H1 (cell line): ENCODE results near the gene CGN. TPM values are rescaled to one million over a fixed set of nuclear protein-coding genes. Genes with fewer than 3 reads are reported as not detected.
A peak's percentile ranks its signal among the peaks of the same experiment; 100 is the strongest.

Experiments
- CTCF ChIA-PET: fragments of 300-600 bp; sonication (Branson Sonifier 250); formaldehyde crosslinking; loops from one replicate; lab custom pipeline; 2021; ENCODE audit not compliant: partially characterized antibody; lab: Charles Lee
- POLR2A ChIA-PET: fragments of 300-600 bp; sonication (Branson Sonifier 250); formaldehyde crosslinking; loops from one replicate; lab custom pipeline; 2021; ENCODE audit warnings: inconsistent platforms; ENCODE audit not compliant: partially characterized antibody; lab: Charles Lee
- DNase-seq, 2 experiments: peaks; one replicate each; pipeline versions ENCODE4 v3.0.0 to v3.0.0-alpha.2; 2010 to 2022; ENCODE audit warnings: low spot score in 2 of 2, low read depth in 1 of 2, mixed read lengths in 1 of 2
- FAIRE-seq: peaks from 2 replicates; lab custom pipeline; 2011; peaks lifted over from hg19 to GRCh38; lab: Jason Lieb, UNC
- H2AFZ ChIP-seq: 2 replicates; pipeline ENCODE4 v1.8.1; 2012; ENCODE audit warnings: low read length, inconsistent platforms
- H2AK5ac ChIP-seq: 2 replicates; pipeline ENCODE4 v1.6.1; 2013; ENCODE audit warnings: low read depth, low read length
- H2BK120ac ChIP-seq: replicated peaks from 2 replicates; pipeline ENCODE3; 2013; ENCODE audit warnings: low read depth, low read length, inconsistent platforms
- H2BK12ac ChIP-seq: 2 replicates; pipeline ENCODE4 v1.6.1; 2013; ENCODE audit warnings: low read depth, low read length
- H2BK15ac ChIP-seq: 2 replicates; pipeline ENCODE4 v1.6.1; 2013; ENCODE audit warnings: low read length
- H2BK20ac ChIP-seq: 2 replicates; pipeline ENCODE4 v1.6.1; 2013; ENCODE audit warnings: low read length
- H2BK5ac ChIP-seq: 2 replicates; pipeline ENCODE4 v1.6.1; 2013; ENCODE audit warnings: low read depth, low read length
- H3K14ac ChIP-seq: 2 replicates; pipeline ENCODE4 v1.6.1; 2013; ENCODE audit warnings: inconsistent platforms; ENCODE audit not compliant: insufficient read length
- H3K18ac ChIP-seq: 2 replicates; pipeline ENCODE4 v1.6.1; 2013; ENCODE audit warnings: low read length; ENCODE audit errors: extremely low read depth
- H3K23ac ChIP-seq: 2 replicates; pipeline ENCODE4 v1.6.1; 2013; ENCODE audit warnings: inconsistent platforms; ENCODE audit not compliant: insufficient read length
- H3K23me2 ChIP-seq: 2 replicates; pipeline ENCODE4 v1.6.1; 2013; ENCODE audit warnings: low read depth, low read length
- H3K27ac ChIP-seq: 2 replicates; pipeline ENCODE4 v1.6.1; 2011; ENCODE audit warnings: low read depth, low read length, inconsistent platforms
- H3K27me3 ChIP-seq, 4 experiments: replicated peaks in 1 of 4; 1 replicate in 1 of 4; 2 replicates in 3 of 4; pipeline versions ENCODE4 v1.6.1 to v1.8.1; 2011 to 2013; ENCODE audit warnings: low read length in 3 of 4, mild to moderate bottlenecking in 3 of 4, inconsistent platforms in 2 of 4, mixed read lengths in 2 of 4, moderate library complexity in 1 of 4; ENCODE audit not compliant: control insufficient read depth in 3 of 4, insufficient read depth in 3 of 4; ENCODE audit errors: extremely low read depth in 1 of 4
- H3K36me3 ChIP-seq, 4 experiments: 2 replicates each; pipeline versions ENCODE4 v1.6.1 to v1.8.1; 2011 to 2013; ENCODE audit warnings: mild to moderate bottlenecking in 4 of 4, low read length in 3 of 4, moderate library complexity in 2 of 4, control low read depth in 1 of 4, inconsistent platforms in 1 of 4; ENCODE audit not compliant: insufficient read depth in 4 of 4, control insufficient read depth in 2 of 4
- H3K4ac ChIP-seq: replicated peaks from 2 replicates; pipeline ENCODE3; 2013; ENCODE audit warnings: low read length, low read depth, mixed read lengths, inconsistent platforms; ENCODE audit not compliant: insufficient read length
- H3K4me1 ChIP-seq, 4 experiments: replicated peaks in 1 of 4; 1 replicate in 1 of 4; 2 replicates in 3 of 4; pipeline versions ENCODE4 v1.6.1 to v1.8.1; 2011 to 2013; ENCODE audit warnings: low read length in 3 of 4, inconsistent platforms in 2 of 4, mixed read lengths in 1 of 4; ENCODE audit not compliant: insufficient read depth in 4 of 4, control insufficient read depth in 3 of 4
- H3K4me2 ChIP-seq, 2 experiments: 2 replicates each; pipeline versions ENCODE4 v1.6.1 to v1.8.1; 2011 to 2013; ENCODE audit warnings: low read depth in 2 of 2, low read length in 2 of 2, control low read depth in 1 of 2, inconsistent platforms in 1 of 2, mild to moderate bottlenecking in 1 of 2; ENCODE audit not compliant: insufficient read depth in 1 of 2
- H3K4me3 ChIP-seq, 4 experiments: fragments of 200-600, 300-600 bp in 1 of 4; sonication (generic), shearing (Covaris generic), sonication (Bioruptor Twin) in 1 of 4; 2 replicates each; pipeline versions ENCODE4 v1.5.1 to v1.8.1; 2011 to 2016; ENCODE audit warnings: low read length in 4 of 4, low read depth in 3 of 4, control low read depth in 2 of 4, inconsistent platforms in 2 of 4, mild to moderate bottlenecking in 2 of 4, mixed read lengths in 1 of 4, moderate library complexity in 1 of 4; ENCODE audit not compliant: insufficient read depth in 2 of 4; ENCODE audit errors: extremely low read depth in 1 of 4
- H3K56ac ChIP-seq: replicated peaks from 2 replicates; pipeline ENCODE3; 2013; ENCODE audit warnings: low read depth, mild to moderate bottlenecking, mixed read lengths, low read length, inconsistent platforms; ENCODE audit not compliant: insufficient read length
- H3K79me1 ChIP-seq: 2 replicates; pipeline ENCODE4 v1.6.1; 2013; ENCODE audit warnings: low read depth, low read length, control low read depth
- H3K79me2 ChIP-seq, 2 experiments: 2 replicates each; pipeline versions ENCODE4 v1.6.1 to v1.8.1; 2012 to 2013; ENCODE audit warnings: low read length in 2 of 2, mild to moderate bottlenecking in 2 of 2, inconsistent platforms in 1 of 2; ENCODE audit not compliant: insufficient read depth in 2 of 2, control insufficient read depth in 1 of 2
- H3K9ac ChIP-seq, 4 experiments: replicated peaks in 1 of 4; 1 replicate in 1 of 4; 2 replicates in 3 of 4; pipeline versions ENCODE4 v1.6.1 to v1.8.1; 2011 to 2013; ENCODE audit warnings: low read depth in 3 of 4, low read length in 3 of 4, control low read depth in 2 of 4, mild to moderate bottlenecking in 2 of 4, moderate library complexity in 2 of 4, inconsistent platforms in 1 of 4; ENCODE audit errors: extremely low read depth in 1 of 4
- H3K9me3 ChIP-seq, 2 experiments: 2 replicates each; pipeline versions ENCODE4 v1.6.1 to v1.8.1; 2012 to 2013; ENCODE audit warnings: mild to moderate bottlenecking in 2 of 2, moderate library complexity in 2 of 2, control low read depth in 1 of 2, inconsistent platforms in 1 of 2, low read depth in 1 of 2, low read length in 1 of 2, mixed read lengths in 1 of 2; ENCODE audit not compliant: insufficient read depth in 2 of 2
- H4K20me1 ChIP-seq, 2 experiments: replicated peaks in 1 of 2; 2 replicates each; pipeline versions ENCODE3 to v1.8.1; 2011 to 2013; ENCODE audit warnings: inconsistent platforms in 2 of 2, low read length in 2 of 2, mild to moderate bottlenecking in 1 of 2; ENCODE audit not compliant: insufficient read depth in 2 of 2, control insufficient read depth in 1 of 2
- H4K5ac ChIP-seq: 2 replicates; pipeline ENCODE4 v1.6.1; 2013; ENCODE audit warnings: low read length, low read depth, mixed read lengths, inconsistent platforms; ENCODE audit not compliant: insufficient read length
- H4K8ac ChIP-seq: 2 replicates; pipeline ENCODE4 v1.8.0; 2013; ENCODE audit warnings: mild to moderate bottlenecking, moderate library complexity, low read length, inconsistent platforms; ENCODE audit not compliant: insufficient read depth; ENCODE audit errors: extremely low read depth
- H4K91ac ChIP-seq: replicated peaks from 2 replicates; pipeline ENCODE3; 2013; ENCODE audit warnings: low read length, mixed read lengths, inconsistent platforms; ENCODE audit not compliant: insufficient read length
- CHD2 ChIP-seq: IDR thresholded peaks from 2 replicates; pipeline ENCODE4 v1.6.1; 2012; ENCODE audit warnings: low read length, improper control_type of control experiment
- HDAC2 ChIP-seq, 2 experiments: fragments of 300-600 bp in 1 of 2; sonication (generic) in 1 of 2; IDR thresholded peaks; 2 replicates each; pipeline ENCODE4 v1.6.1; 2011 to 2012; ENCODE audit warnings: low read depth in 2 of 2, low read length in 2 of 2, mild to moderate bottlenecking in 2 of 2, moderate library complexity in 2 of 2, borderline replicate concordance in 1 of 2, inconsistent platforms in 1 of 2
- JUN ChIP-seq: IDR thresholded peaks from 2 replicates; pipeline ENCODE4 v1.6.1; 2011; ENCODE audit warnings: low read depth, mild to moderate bottlenecking, improper control_type of control experiment, low read length
- RBBP5 ChIP-seq: IDR thresholded peaks from 2 replicates; pipeline ENCODE4 v1.7.1; 2012; ENCODE audit warnings: low read depth, mild to moderate bottlenecking, inconsistent platforms, low read length, moderate library complexity, borderline replicate concordance
- USF2 ChIP-seq: IDR thresholded peaks from 2 replicates; pipeline ENCODE4 v1.6.1; 2011; ENCODE audit warnings: low read length, improper control_type of control experiment
- WGBS, 2 experiments: shearing (Covaris generic) in 1 of 2; methylation state at CpG; one replicate each; pipeline versions ENCODE4 v1.1.6 to v1.1.7; 2013 to 2015; ENCODE audit warnings: low lambda C conversion rate in 2 of 2, mixed read lengths in 2 of 2, inconsistent platforms in 1 of 2, low coverage in 1 of 2, missing lambda C conversion rate in 1 of 2; ENCODE audit not compliant: insufficient replicate concordance in 2 of 2, insufficient coverage in 1 of 2, insufficient read length in 1 of 2; ENCODE audit errors: extremely low coverage in 1 of 2, missing lambda C conversion rate in 1 of 2; 5-methylcytosine and 5-hydroxymethylcytosine counted together
- polyA plus RNA-seq, 7 experiments: library from polyadenylated mRNA; depleted of rRNA in 3 of 7; stranded (reverse) in 5 of 7; unstranded in 2 of 7; fragments of >200 nt in 5 of 7; fragments of 200-250 nt in 2 of 7; gene quantifications; 1 replicate in 5 of 7; 2 replicates in 1 of 7; 4 replicates in 1 of 7; pipeline versions ENCODE4 v1.2.1 to v1.2.3, GENCODE V29; 2011 to 2013; ENCODE audit warnings: missing spikeins in 2 of 7, mixed read lengths in 2 of 7
- total RNA-seq: library from RNA; stranded (reverse); fragmentation: NEBNext Ultra II Directional; extraction: Animal tissue kit (Norgen Biotek cat#: 25700); gene quantifications from 2 replicates; pipeline ENCODE4 v1.2.1, GENCODE V29; 2021

CGN gene
- total and polyA plus RNA-seq, 2 of the 8 experiments (the other 6 are each of a cell fraction or from before 2014, with no cell fraction given): 15.9 to 52.7 TPM

- peak overlapping the region; percentile 97 for H3K18ac ChIP-seq
- peak overlapping the region; percentile 80 to 85 (median 84) for H3K4me3 ChIP-seq
- no peak overlapping the region for H4K8ac ChIP-seq
- H3K23ac ChIP-seq: no peak overlapping the region
- H4K20me1 ChIP-seq: peaks cover 0 to 2% of the 10 kb centered on the region in 2 experiments
- no peaks in the 10 kb centered on the region for H3K36me3 ChIP-seq
- peak overlapping the region; percentile 83 to 98 for H3K4me2 ChIP-seq
- no peak for FAIRE-seq
- H3K14ac ChIP-seq: no peak overlapping the region
- H3K4ac ChIP-seq: no peak overlapping the region
- peaks cover 14% of the 10 kb centered on the region for H3K79me1 ChIP-seq
- CTCF ChIA-PET: interaction anchor here (1.0 to 1.5 kb wide), 4 partner anchors 20 to 65 kb away, joined by 3 to 6 read pairs (median 3); no protein-coding TSS in a partner anchor
- H2BK5ac ChIP-seq: peak overlapping the region; percentile 97
- TF ChIP-seq HDAC2 (IDR thresholded peaks at IDR 0.05; ENCODE audit: borderline replicate concordance in 1 of 2, low read depth in 2 of 2, low read length in 2 of 2): no peak
- TF ChIP-seq CHD2: no peak
- TF ChIP-seq JUN: no peak
- no peak for TF ChIP-seq RBBP5
- TF ChIP-seq USF2: no peak
- H3K27me3 ChIP-seq: 0 out of 7 replicates have a peak, but pooled peaks cover 0 to 3% (median 0%) of the 10 kb centered on the region in 4 experiments
- H2AK5ac ChIP-seq: peak overlapping the region; percentile 97; the same call in 1 of the 2 replicates
- peaks cover 0 to 43% of the 10 kb centered on the region in 2 experiments; a peak in 2 of 4 replicates for H3K79me2 ChIP-seq
- peak overlapping the region; percentile 97 for H2BK15ac ChIP-seq
- H4K91ac ChIP-seq: peak overlapping the region; percentile 69
- H3K27ac ChIP-seq: no peak overlapping the region
- no peak overlapping the region for H2AFZ ChIP-seq
- POLR2A ChIA-PET: interaction anchor here (1.1 to 17.1 kb wide), 8 partner anchors 10 to 313 kb away, joined by 3 to 283 read pairs (median 9); partner anchors contain the start of gene TUFT1
- peak overlapping the region in 3 of 4 experiments; percentile 15 to 59 (median 49); a peak in 5 of 7 replicates for H3K9ac ChIP-seq
- no peak overlapping the region for H3K56ac ChIP-seq
- H3K4me1 ChIP-seq: peaks cover 19 to 36% (median 21%) of the 10 kb centered on the region in 4 experiments
- H3K9me3 ChIP-seq: no peaks in the 10 kb centered on the region
- 0 out of 2 replicates have a peak overlapping the region, but pooled peaks have one; percentile 90 for H2BK20ac ChIP-seq
- peaks cover 24% of the 10 kb centered on the region for H3K23me2 ChIP-seq
- 39% methylated on average over 4 of the region's 4 CpGs; no CpG with 5 or more reads in 1 of the 2 experiments for WGBS, 2 experiments
- no peak overlapping the region for H4K5ac ChIP-seq
- peak overlapping the region; percentile 7 for H2BK120ac ChIP-seq
- H2BK12ac ChIP-seq: peak overlapping the region; percentile 97
- DNase-seq: no peak
Observed at GRCh38 chr1:151512326-151512725, 1.1 kb downstream of the CGN start.
